Measurements from ENCODE around the gene ERC1. TPM values are rescaled to one million over a fixed set of nuclear protein-coding genes. Genes with fewer than 3 reads are reported as not detected.

ERC1 gene
- total and polyA plus RNA-seq, 2 donors from 2014 or later = 5.1 to 68.3 TPM

- TF ChIP-seq, protein P1, sequence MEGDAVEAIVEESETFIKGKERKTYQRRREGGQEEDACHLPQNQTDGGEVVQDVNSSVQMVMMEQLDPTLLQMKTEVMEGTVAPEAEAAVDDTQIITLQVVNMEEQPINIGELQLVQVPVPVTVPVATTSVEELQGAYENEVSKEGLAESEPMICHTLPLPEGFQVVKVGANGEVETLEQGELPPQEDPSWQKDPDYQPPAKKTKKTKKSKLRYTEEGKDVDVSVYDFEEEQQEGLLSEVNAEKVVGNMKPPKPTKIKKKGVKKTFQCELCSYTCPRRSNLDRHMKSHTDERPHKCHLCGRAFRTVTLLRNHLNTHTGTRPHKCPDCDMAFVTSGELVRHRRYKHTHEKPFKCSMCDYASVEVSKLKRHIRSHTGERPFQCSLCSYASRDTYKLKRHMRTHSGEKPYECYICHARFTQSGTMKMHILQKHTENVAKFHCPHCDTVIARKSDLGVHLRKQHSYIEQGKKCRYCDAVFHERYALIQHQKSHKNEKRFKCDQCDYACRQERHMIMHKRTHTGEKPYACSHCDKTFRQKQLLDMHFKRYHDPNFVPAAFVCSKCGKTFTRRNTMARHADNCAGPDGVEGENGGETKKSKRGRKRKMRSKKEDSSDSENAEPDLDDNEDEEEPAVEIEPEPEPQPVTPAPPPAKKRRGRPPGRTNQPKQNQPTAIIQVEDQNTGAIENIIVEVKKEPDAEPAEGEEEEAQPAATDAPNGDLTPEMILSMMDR (IDR thresholded peaks at IDR 0.05; ENCODE audit: borderline replicate concordance, extremely low read depth, insufficient read depth) = no peak
- no peak for FAIRE-seq
- DNase-seq = no peak
- H3K27me3 ChIP-seq (ENCODE audit: control insufficient read depth, insufficient read depth, low read length) = no peaks in the 10 kb centered on the region
- no peaks in the 10 kb centered on the region for H3K9me3 ChIP-seq (ENCODE audit: control insufficient read depth in 2 of 3, insufficient read depth in 1 of 3, low read length in 3 of 3)
- intact Hi-C loops (cut with DNase I) = no loop called here
- H3K36me3 ChIP-seq (ENCODE audit: control insufficient read depth in 2 of 3, insufficient read depth in 3 of 3, low read length in 3 of 3) = no peaks in the 10 kb centered on the region
- no peak overlapping the region for H3K27ac ChIP-seq (ENCODE audit: low read depth in 2 of 2, low read length in 2 of 2)
- no peak overlapping the region for H3K9ac ChIP-seq (ENCODE audit: low read length in 3 of 3)
- no peaks in the 10 kb centered on the region for H3K4me1 ChIP-seq (ENCODE audit: control insufficient read depth in 2 of 3, insufficient read depth in 2 of 3, low read depth in 1 of 3, low read length in 3 of 3)
- no peak overlapping the region for H3K4me3 ChIP-seq (ENCODE audit: low read length in 3 of 3)
Measured at GRCh38 chr12:1179128-1179527, 188.1 kb downstream of the ERC1 start.

DNA sequence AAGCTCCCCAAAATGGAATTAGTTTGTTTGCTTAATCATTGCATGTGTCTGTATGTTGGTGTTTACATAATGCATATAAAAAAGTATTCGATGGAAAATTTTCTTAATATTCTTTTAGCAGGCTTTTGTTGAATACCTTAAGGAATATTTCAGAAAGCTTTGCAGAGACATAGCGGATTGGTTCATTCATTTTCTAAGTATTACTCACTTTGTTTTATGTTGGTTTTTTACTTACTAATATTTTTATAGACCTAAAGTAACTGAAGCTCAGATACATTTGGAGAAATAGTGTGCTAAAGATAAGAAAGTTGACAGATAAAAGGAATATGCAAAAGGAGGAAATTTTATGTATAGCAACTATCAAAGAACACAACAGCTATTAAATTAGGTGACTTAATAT lies 191.0 kb downstream of the ERC1 start:
- FAIRE-seq (no peak), DNase-seq (no peak)
- no peak overlapping the region for H3K9ac ChIP-seq (ENCODE audit: low read length in 3 of 3)
- no peaks in the 10 kb centered on the region for H3K4me1 ChIP-seq (ENCODE audit: control insufficient read depth in 2 of 3, insufficient read depth in 2 of 3, low read depth in 1 of 3, low read length in 3 of 3)
- no peak overlapping the region for H3K27ac ChIP-seq (ENCODE audit: low read depth in 2 of 2, low read length in 2 of 2)
- TF ChIP-seq, protein P1 (IDR thresholded peaks at IDR 0.05; ENCODE audit: borderline replicate concordance, extremely low read depth, insufficient read depth) = no peak
- H3K36me3 ChIP-seq (ENCODE audit: control insufficient read depth in 2 of 3, insufficient read depth in 3 of 3, low read length in 3 of 3) = no peaks in the 10 kb centered on the region
- H3K27me3 ChIP-seq (ENCODE audit: control insufficient read depth, insufficient read depth, low read length) = no peaks in the 10 kb centered on the region
- intact Hi-C loops (cut with DNase I) = no loop called here
- H3K9me3 ChIP-seq (ENCODE audit: control insufficient read depth in 2 of 3, insufficient read depth in 1 of 3, low read length in 3 of 3) = no peaks in the 10 kb centered on the region
- no peak overlapping the region for H3K4me3 ChIP-seq (ENCODE audit: low read length in 3 of 3)

DNA sequence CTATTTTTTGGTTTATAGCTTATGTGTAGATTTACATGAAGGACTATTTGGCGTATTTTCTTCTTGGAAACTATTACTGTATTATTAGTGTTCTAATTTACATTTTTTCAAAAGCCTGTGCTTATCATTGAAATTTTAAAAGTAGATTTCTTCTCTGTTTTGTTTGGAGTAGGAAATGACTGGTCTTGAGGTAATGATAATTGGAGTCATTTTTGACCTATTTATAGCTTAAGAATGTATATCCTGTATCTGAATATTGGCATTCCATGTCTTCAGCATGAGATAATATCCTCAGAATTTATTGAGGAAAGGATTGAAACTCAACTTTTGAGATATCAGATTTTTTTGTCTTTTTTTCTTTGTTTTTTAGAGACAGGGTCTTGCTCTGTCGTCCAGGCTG lies 193.4 kb downstream of the ERC1 start:
- intact Hi-C loops (cut with DNase I) = no loop called here
- peaks cover 0 to 2% (median 0%) of the 10 kb centered on the region in 3 donors for H3K36me3 ChIP-seq (ENCODE audit: control insufficient read depth in 2 of 3, insufficient read depth in 3 of 3, low read length in 3 of 3)
- no peak overlapping the region for H3K27ac ChIP-seq (ENCODE audit: low read depth in 2 of 2, low read length in 2 of 2)
- no peaks in the 10 kb centered on the region for H3K27me3 ChIP-seq (ENCODE audit: control insufficient read depth, insufficient read depth, low read length)
- no peaks in the 10 kb centered on the region for H3K9me3 ChIP-seq (ENCODE audit: control insufficient read depth in 2 of 3, insufficient read depth in 1 of 3, low read length in 3 of 3)
- H3K4me1 ChIP-seq (ENCODE audit: control insufficient read depth in 2 of 3, insufficient read depth in 2 of 3, low read depth in 1 of 3, low read length in 3 of 3) = no peaks in the 10 kb centered on the region
- TF ChIP-seq, protein P1 (IDR thresholded peaks at IDR 0.05; ENCODE audit: borderline replicate concordance, extremely low read depth, insufficient read depth) = no peak
- H3K9ac ChIP-seq (ENCODE audit: low read length in 3 of 3) = no peak overlapping the region
- no peak for FAIRE-seq
- no peak overlapping the region for H3K4me3 ChIP-seq (ENCODE audit: low read length in 3 of 3)
- DNase-seq = no peak

All from kidney (tissue), 14 donors.